HCT116 (cell line): ENCODE data around the gene FAM13A. TPM values are rescaled to one million over a fixed set of nuclear protein-coding genes. Genes with fewer than 3 reads are reported as not detected.

ENCODE experiments used
- ATAC-seq: fragments of 200-7000 bp; cut with Tn5 transposase; 2 replicates; pipeline ENCODE4 v1.9.1; 2020; ENCODE audit warnings: mild to moderate bottlenecking, moderate library complexity
- BruUV-seq: library from RNA; stranded (reverse); fragments of 400-500 nt; replicated peaks from 2 replicates; lab custom pipeline; 2021; lab: Mats Ljungman, UMichigan
- CTCF ChIA-PET: fragments of 300-600 bp; sonication (Branson Sonifier 250); formaldehyde crosslinking; loops from one replicate; lab custom pipeline; 2021; ENCODE audit warnings: antibody characterized with exemption; lab: Charles Lee
- POLR2A ChIA-PET: fragments of 300-600, 350-600 bp; sonication (Branson Sonifier 250); formaldehyde crosslinking; loops from one replicate; lab custom pipeline; 2021; ENCODE audit warnings: antibody characterized with exemption; lab: Charles Lee
- RAD21 ChIA-PET, 2 experiments: fragments of 300-600 bp; sonication (Branson Sonifier 250); formaldehyde crosslinking; loops; one replicate each; lab custom pipeline; 2023; ENCODE audit warnings: low total read pairs in 2 of 2; ENCODE audit not compliant: uncharacterized antibody in 2 of 2, unreplicated experiment in 2 of 2, low non-redundant PET in 1 of 2; lab: Charles Lee
- DNase-seq: peaks from one replicate; pipeline ENCODE4 v3.0.0-alpha.2; 2010; ENCODE audit warnings: low read depth, low spot score
- H2AFZ ChIP-seq: fragments of 200-600 bp; shearing (Covaris generic), sonication (generic); 2 replicates; pipeline ENCODE4 v1.6.1; 2017; ENCODE audit warnings: low read depth, mixed run types, mixed read lengths, antibody characterized with exemption, low read length; ENCODE audit not compliant: poor library complexity, severe bottlenecking
- H3K27ac ChIP-seq: 2 replicates; pipeline ENCODE4 v1.5.1; 2012; ENCODE audit warnings: low read depth, low read length
- H3K27me3 ChIP-seq: fragments of 200-600 bp; sonication (generic); 2 replicates; pipeline ENCODE4 v1.6.1; 2016; ENCODE audit warnings: mixed run types, low read length, mixed read lengths; ENCODE audit not compliant: insufficient read depth
- H3K36me3 ChIP-seq, 2 experiments: fragments of 200-500 bp in 1 of 2; fragments of 200-600 bp in 1 of 2; sonication (Bioruptor generic) in 1 of 2; sonication (generic) in 1 of 2; 2 replicates each; pipeline versions ENCODE4 v1.5.1 to v1.6.1; 2014 to 2016; ENCODE audit warnings: low read length in 2 of 2, inconsistent platforms in 1 of 2, mixed read lengths in 1 of 2, mixed run types in 1 of 2; ENCODE audit not compliant: insufficient read depth in 2 of 2, control insufficient read depth in 1 of 2
- H3K4me1 ChIP-seq, 2 experiments: fragments of 200-600 bp in 1 of 2; sonication (generic) in 1 of 2; 2 replicates each; pipeline versions ENCODE4 v1.5.1 to v1.6.1; 2012 to 2017; ENCODE audit warnings: low read length in 2 of 2, inconsistent platforms in 1 of 2, mild to moderate bottlenecking in 1 of 2, mixed read lengths in 1 of 2, mixed run types in 1 of 2, moderate library complexity in 1 of 2; ENCODE audit not compliant: insufficient read depth in 2 of 2, control insufficient read depth in 1 of 2
- H3K4me2 ChIP-seq: fragments of 200-600 bp; sonication (generic); 2 replicates; pipeline ENCODE4 v1.6.1; 2017; ENCODE audit warnings: mixed run types, low read length, mixed read lengths
- H3K4me3 ChIP-seq, 2 experiments: fragments of 200-600 bp in 1 of 2; sonication (generic) in 1 of 2; replicated peaks in 1 of 2; 2 replicates each; pipeline ENCODE4 v1.5.1; 2011 to 2016; ENCODE audit warnings: low read length in 2 of 2, control low read depth in 1 of 2, low read depth in 1 of 2, mild to moderate bottlenecking in 1 of 2, mixed read lengths in 1 of 2, mixed run types in 1 of 2
- H3K79me2 ChIP-seq: fragments of 200-600 bp; sonication (generic); 2 replicates; pipeline ENCODE4 v1.6.1; 2017; ENCODE audit warnings: mild to moderate bottlenecking, mixed run types, low read length, moderate library complexity, mixed read lengths; ENCODE audit not compliant: insufficient read depth
- H3K9ac ChIP-seq: fragments of 200-600 bp; sonication (generic); 2 replicates; pipeline ENCODE4 v1.6.1; 2016; ENCODE audit warnings: low read length, mixed read lengths
- H3K9me2 ChIP-seq: fragments of 200-600 bp; sonication (generic), shearing (Covaris generic); 2 replicates; pipeline ENCODE4 v1.6.1; 2017; ENCODE audit warnings: mixed run types, mild to moderate bottlenecking, moderate library complexity; ENCODE audit not compliant: insufficient read depth
- H3K9me3 ChIP-seq, 2 experiments: fragments of 200-500 bp in 1 of 2; fragments of 200-600 bp in 1 of 2; sonication (Bioruptor generic) in 1 of 2; sonication (generic) in 1 of 2; 2 replicates each; pipeline ENCODE4 v1.6.1; 2014 to 2017; ENCODE audit warnings: low read length in 2 of 2, mixed read lengths in 2 of 2, inconsistent platforms in 1 of 2, low read depth in 1 of 2, mild to moderate bottlenecking in 1 of 2, mixed run types in 1 of 2, moderate library complexity in 1 of 2; ENCODE audit not compliant: control insufficient read depth in 1 of 2, insufficient read depth in 1 of 2
- H4K20me1 ChIP-seq: fragments of 200-600 bp; sonication (generic), shearing (Covaris generic); 2 replicates; pipeline ENCODE4 v1.6.1; 2017; ENCODE audit warnings: mixed run types, mild to moderate bottlenecking, moderate library complexity; ENCODE audit not compliant: insufficient read depth
- CBX3 ChIP-seq: IDR thresholded peaks from 2 replicates; pipeline ENCODE4 v1.6.1; 2012; ENCODE audit warnings: low read depth
- CEBPB ChIP-seq: IDR thresholded peaks from 2 replicates; pipeline ENCODE4 v1.6.1; 2012; ENCODE audit warnings: low read depth
- EGR1 ChIP-seq: IDR thresholded peaks from 2 replicates; pipeline ENCODE4 v1.6.1; 2012; ENCODE audit warnings: low read depth
- EZH2phosphoT487 ChIP-seq: fragments of 200-600 bp; IDR thresholded peaks from 2 replicates; pipeline ENCODE4 v1.6.1; 2018; ENCODE audit warnings: antibody characterized with exemption, borderline replicate concordance
- FOSL1 ChIP-seq: IDR thresholded peaks from 2 replicates; pipeline ENCODE4 v1.6.1; 2012; ENCODE audit warnings: low read depth
- JUND ChIP-seq: IDR thresholded peaks from 2 replicates; pipeline ENCODE4 v1.6.1; 2012
- POLR2AphosphoS5 ChIP-seq: IDR thresholded peaks from 2 replicates; pipeline ENCODE4 v1.6.1; 2011; ENCODE audit warnings: mild to moderate bottlenecking, low read depth, low read length, moderate library complexity
- RAD21 ChIP-seq: IDR thresholded peaks from 2 replicates; pipeline ENCODE4 v1.6.1; 2012; ENCODE audit warnings: low read depth, mild to moderate bottlenecking
- SIN3A ChIP-seq: IDR thresholded peaks from 2 replicates; pipeline ENCODE4 v1.6.1; 2012; ENCODE audit warnings: low read depth
- SP1 ChIP-seq: IDR thresholded peaks from 2 replicates; pipeline ENCODE4 v1.6.1; 2012; ENCODE audit warnings: low read depth
- SRF ChIP-seq: IDR thresholded peaks from 2 replicates; pipeline ENCODE4 v1.6.1; 2012; ENCODE audit warnings: low read depth
- TCF7L2 ChIP-seq: IDR thresholded peaks from 2 replicates; pipeline ENCODE4 v1.7.0; 2011; ENCODE audit warnings: borderline replicate concordance, inconsistent platforms; ENCODE audit not compliant: insufficient read depth, insufficient read length; ENCODE audit errors: extremely low read depth
- YY1 ChIP-seq: IDR thresholded peaks from 2 replicates; pipeline ENCODE4 v1.6.1; 2011; ENCODE audit warnings: low read length, low read depth, moderate library complexity, mild to moderate bottlenecking; ENCODE audit not compliant: insufficient replicate concordance; ENCODE audit errors: extremely low read depth
- ZFX ChIP-seq: fragments of 450-650 bp; IDR thresholded peaks from 2 replicates; pipeline ENCODE4 v1.6.1; 2017
- ZNF274 ChIP-seq: fragments of 200-500 bp; sonication (Bioruptor generic); IDR thresholded peaks from 2 replicates; pipeline ENCODE4 v1.6.1; 2014; ENCODE audit warnings: mild to moderate bottlenecking, low read depth, low read length, inconsistent platforms
- intact Hi-C: fragments of 100-400 bp; cut with micrococcal nuclease; formaldehyde crosslinking; loops from 2 replicates; pipeline ENCODE4 v1.10.0; 2022
- total RNA-seq: library from RNA; stranded (reverse); gene quantifications from one replicate; pipeline ENCODE4 v1.2.1, GENCODE V29; 2021; ENCODE audit not compliant: unreplicated experiment
- TF ChIP-seq, protein P1 (sequence below): IDR thresholded peaks from 2 replicates; pipeline ENCODE4 v1.6.1; 2012; ENCODE audit warnings: low read depth
- TF ChIP-seq, protein P2 (sequence below): IDR thresholded peaks from 2 replicates; pipeline ENCODE4 v1.6.1; 2012
- TF ChIP-seq, protein P3 (sequence below): IDR thresholded peaks from 2 replicates; pipeline ENCODE4 v1.6.1; 2012
- TF ChIP-seq, protein P4 (sequence below): IDR thresholded peaks from 2 replicates; pipeline ENCODE4 v1.6.1; 2011; ENCODE audit warnings: mild to moderate bottlenecking, low read length, moderate library complexity; ENCODE audit not compliant: insufficient replicate concordance; ENCODE audit errors: extremely low read depth
- TF ChIP-seq, protein P5 (sequence below), 3 experiments: fragments of 200-600 bp in 1 of 3; sonication (generic) in 1 of 3; IDR thresholded peaks in 2 of 3; conservative IDR thresholded peaks in 1 of 3; 2 replicates each; pipeline ENCODE4 v1.5.1; 2012 to 2017; ENCODE audit warnings: low read depth in 2 of 3, low read length in 2 of 3, antibody characterized with exemption in 1 of 3, borderline replicate concordance in 1 of 3, control low read depth in 1 of 3, mild to moderate bottlenecking in 1 of 3, mixed read lengths in 1 of 3, mixed run types in 1 of 3, moderate library complexity in 1 of 3; ENCODE audit not compliant: insufficient read depth in 1 of 3

The FAM13A gene
- total RNA-seq, 1 experiment from 2014 or later: 17.2 TPM

DNA sequence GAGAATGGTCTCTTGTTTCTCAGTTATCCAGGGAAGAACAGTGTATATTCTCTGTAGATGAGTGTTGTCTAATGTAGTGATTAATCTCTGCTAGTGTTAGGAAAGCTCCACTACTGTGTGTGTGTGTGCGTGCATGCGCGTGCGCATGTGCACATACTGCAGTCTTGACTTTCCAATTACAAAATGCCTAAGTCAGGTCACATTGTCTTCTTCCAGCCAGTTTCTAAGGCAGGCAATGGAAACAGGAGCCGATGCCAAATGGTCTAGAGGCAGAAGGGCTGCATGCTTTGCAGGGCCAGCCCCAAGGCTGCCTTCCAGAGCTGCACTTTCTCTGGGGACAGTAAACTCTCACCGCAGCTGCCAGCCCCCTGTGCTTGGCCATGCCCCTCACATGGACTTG is 328.8 kb downstream of the FAM13A start:
- CTCF ChIA-PET: no interaction called here
- ATAC-seq: no peak
- POLR2A ChIA-PET: no interaction called here

More for the DNA sequence above, 328.8 kb downstream of the FAM13A start:
- H3K4me1 ChIP-seq: no peaks in the 10 kb centered on the region
- no peaks in the 10 kb centered on the region for H4K20me1 ChIP-seq
- BruUV-seq: no TSS peak
- H3K9me3 ChIP-seq: no peaks in the 10 kb centered on the region
- no peak for DNase-seq
- H3K27ac ChIP-seq: no peak overlapping the region
- H3K9ac ChIP-seq: no peak overlapping the region
- RAD21 ChIA-PET: no interaction called here
- TF ChIP-seq SIN3A: no peak
- TF ChIP-seq YY1: no peak
- no peak for TF ChIP-seq TCF7L2
- TF ChIP-seq, protein P1, sequence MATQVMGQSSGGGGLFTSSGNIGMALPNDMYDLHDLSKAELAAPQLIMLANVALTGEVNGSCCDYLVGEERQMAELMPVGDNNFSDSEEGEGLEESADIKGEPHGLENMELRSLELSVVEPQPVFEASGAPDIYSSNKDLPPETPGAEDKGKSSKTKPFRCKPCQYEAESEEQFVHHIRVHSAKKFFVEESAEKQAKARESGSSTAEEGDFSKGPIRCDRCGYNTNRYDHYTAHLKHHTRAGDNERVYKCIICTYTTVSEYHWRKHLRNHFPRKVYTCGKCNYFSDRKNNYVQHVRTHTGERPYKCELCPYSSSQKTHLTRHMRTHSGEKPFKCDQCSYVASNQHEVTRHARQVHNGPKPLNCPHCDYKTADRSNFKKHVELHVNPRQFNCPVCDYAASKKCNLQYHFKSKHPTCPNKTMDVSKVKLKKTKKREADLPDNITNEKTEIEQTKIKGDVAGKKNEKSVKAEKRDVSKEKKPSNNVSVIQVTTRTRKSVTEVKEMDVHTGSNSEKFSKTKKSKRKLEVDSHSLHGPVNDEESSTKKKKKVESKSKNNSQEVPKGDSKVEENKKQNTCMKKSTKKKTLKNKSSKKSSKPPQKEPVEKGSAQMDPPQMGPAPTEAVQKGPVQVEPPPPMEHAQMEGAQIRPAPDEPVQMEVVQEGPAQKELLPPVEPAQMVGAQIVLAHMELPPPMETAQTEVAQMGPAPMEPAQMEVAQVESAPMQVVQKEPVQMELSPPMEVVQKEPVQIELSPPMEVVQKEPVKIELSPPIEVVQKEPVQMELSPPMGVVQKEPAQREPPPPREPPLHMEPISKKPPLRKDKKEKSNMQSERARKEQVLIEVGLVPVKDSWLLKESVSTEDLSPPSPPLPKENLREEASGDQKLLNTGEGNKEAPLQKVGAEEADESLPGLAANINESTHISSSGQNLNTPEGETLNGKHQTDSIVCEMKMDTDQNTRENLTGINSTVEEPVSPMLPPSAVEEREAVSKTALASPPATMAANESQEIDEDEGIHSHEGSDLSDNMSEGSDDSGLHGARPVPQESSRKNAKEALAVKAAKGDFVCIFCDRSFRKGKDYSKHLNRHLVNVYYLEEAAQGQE: no peak
- no peak for TF ChIP-seq EZH2phosphoT487
- TF ChIP-seq, protein P2, sequence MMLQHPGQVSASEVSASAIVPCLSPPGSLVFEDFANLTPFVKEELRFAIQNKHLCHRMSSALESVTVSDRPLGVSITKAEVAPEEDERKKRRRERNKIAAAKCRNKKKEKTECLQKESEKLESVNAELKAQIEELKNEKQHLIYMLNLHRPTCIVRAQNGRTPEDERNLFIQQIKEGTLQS: no peak
- no peak for TF ChIP-seq ZNF274
- no peak for TF ChIP-seq FOSL1
- TF ChIP-seq, protein P3, sequence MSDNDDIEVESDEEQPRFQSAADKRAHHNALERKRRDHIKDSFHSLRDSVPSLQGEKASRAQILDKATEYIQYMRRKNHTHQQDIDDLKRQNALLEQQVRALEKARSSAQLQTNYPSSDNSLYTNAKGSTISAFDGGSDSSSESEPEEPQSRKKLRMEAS: no peak
- TF ChIP-seq SRF: no peak
- TF ChIP-seq, protein P4, sequence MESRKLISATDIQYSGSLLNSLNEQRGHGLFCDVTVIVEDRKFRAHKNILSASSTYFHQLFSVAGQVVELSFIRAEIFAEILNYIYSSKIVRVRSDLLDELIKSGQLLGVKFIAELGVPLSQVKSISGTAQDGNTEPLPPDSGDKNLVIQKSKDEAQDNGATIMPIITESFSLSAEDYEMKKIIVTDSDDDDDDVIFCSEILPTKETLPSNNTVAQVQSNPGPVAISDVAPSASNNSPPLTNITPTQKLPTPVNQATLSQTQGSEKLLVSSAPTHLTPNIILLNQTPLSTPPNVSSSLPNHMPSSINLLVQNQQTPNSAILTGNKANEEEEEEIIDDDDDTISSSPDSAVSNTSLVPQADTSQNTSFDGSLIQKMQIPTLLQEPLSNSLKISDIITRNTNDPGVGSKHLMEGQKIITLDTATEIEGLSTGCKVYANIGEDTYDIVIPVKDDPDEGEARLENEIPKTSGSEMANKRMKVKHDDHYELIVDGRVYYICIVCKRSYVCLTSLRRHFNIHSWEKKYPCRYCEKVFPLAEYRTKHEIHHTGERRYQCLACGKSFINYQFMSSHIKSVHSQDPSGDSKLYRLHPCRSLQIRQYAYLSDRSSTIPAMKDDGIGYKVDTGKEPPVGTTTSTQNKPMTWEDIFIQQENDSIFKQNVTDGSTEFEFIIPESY: no peak
- TF ChIP-seq POLR2AphosphoS5: no peak
- no peak for TF ChIP-seq ZFX
- TF ChIP-seq JUND: no peak
- TF ChIP-seq EGR1: no peak
- no peak for TF ChIP-seq RAD21
- no peak for TF ChIP-seq CBX3
- TF ChIP-seq, protein P5, sequence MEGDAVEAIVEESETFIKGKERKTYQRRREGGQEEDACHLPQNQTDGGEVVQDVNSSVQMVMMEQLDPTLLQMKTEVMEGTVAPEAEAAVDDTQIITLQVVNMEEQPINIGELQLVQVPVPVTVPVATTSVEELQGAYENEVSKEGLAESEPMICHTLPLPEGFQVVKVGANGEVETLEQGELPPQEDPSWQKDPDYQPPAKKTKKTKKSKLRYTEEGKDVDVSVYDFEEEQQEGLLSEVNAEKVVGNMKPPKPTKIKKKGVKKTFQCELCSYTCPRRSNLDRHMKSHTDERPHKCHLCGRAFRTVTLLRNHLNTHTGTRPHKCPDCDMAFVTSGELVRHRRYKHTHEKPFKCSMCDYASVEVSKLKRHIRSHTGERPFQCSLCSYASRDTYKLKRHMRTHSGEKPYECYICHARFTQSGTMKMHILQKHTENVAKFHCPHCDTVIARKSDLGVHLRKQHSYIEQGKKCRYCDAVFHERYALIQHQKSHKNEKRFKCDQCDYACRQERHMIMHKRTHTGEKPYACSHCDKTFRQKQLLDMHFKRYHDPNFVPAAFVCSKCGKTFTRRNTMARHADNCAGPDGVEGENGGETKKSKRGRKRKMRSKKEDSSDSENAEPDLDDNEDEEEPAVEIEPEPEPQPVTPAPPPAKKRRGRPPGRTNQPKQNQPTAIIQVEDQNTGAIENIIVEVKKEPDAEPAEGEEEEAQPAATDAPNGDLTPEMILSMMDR (IDR thresholded peaks at IDR 0.05 in 2 of 3, conservative IDR thresholded peaks at IDR 0.05 in 1 of 3; ENCODE audit: borderline replicate concordance in 1 of 3, insufficient read depth in 1 of 3, low read depth in 2 of 3, low read length in 2 of 3): no peak
- no peak for TF ChIP-seq CEBPB
- no peak for TF ChIP-seq SP1
- H3K79me2 ChIP-seq: no peaks in the 10 kb centered on the region
- intact Hi-C loops: no loop called here
- no peak overlapping the region for H2AFZ ChIP-seq
- H3K27me3 ChIP-seq: no peaks in the 10 kb centered on the region
- no peak overlapping the region for H3K4me3 ChIP-seq
- peaks cover 0 to 10% of the 10 kb centered on the region in 2 experiments; a peak in 1 of 4 replicates for H3K36me3 ChIP-seq
- H3K4me2 ChIP-seq: no peak overlapping the region
- H3K9me2 ChIP-seq: no peaks in the 10 kb centered on the region
